ENCODE results near the gene DCN.

DCN gene

GRCh38 chr12:91099341-91099740, 83.3 kb downstream of the DCN start:
- no peak for DNase-seq

GRCh38 chr12:91098941-91099340, 83.7 kb downstream of the DCN start:
- no peak for DNase-seq

GRCh38 chr12:91098461-91098860, 84.2 kb downstream of the DCN start:
- DNase-seq, result no peak

- DNase-seq, result no peak
Measured at GRCh38 chr12:91094957-91095356, 87.7 kb downstream of the DCN start.

GRCh38 chr12:91094032-91094662, 88.5 kb downstream of the DCN start:
- DNase-seq, result no peak

GRCh38 chr12:91093341-91093740, 89.3 kb downstream of the DCN start:
- no peak for DNase-seq

GRCh38 chr12:91091916-91092715, 90.5 kb downstream of the DCN start:
- no peak for DNase-seq
